GM12875 (cell line): ENCODE measurements around the gene CASP5.

Experiments used
- H3K4me3 ChIP-seq: one replicate; pipeline ENCODE4 v1.5.1; 2011; ENCODE audit warnings: low read depth, low read length, control low read depth
- TF ChIP-seq, protein P1 (sequence below): IDR thresholded peaks from 2 replicates; pipeline ENCODE4 v1.5.1; 2011; ENCODE audit warnings: low read depth, mild to moderate bottlenecking, control low read depth, inconsistent platforms, low read length, moderate library complexity, borderline replicate concordance; ENCODE audit not compliant: insufficient read depth

The CASP5 gene

DNA sequence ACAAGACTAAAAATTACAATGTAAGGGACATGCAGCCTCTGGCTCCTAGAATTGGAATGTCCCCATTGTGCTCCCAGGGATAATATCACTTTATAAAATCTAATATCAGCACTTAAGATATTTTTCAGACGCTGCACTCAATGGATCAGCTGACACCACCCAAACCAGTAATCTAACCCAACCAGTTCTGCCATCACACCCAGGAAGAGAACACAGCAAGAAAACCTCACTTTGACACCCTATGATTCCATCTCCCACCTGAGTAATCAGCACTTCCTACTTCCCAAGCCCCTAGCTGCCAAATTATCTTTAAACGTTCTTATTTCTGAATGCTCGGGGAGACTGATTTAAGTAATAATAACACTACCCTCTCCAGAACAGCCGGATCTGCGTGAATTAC lies 57.2 kb downstream of the CASP5 start:
- TF ChIP-seq, protein P1, sequence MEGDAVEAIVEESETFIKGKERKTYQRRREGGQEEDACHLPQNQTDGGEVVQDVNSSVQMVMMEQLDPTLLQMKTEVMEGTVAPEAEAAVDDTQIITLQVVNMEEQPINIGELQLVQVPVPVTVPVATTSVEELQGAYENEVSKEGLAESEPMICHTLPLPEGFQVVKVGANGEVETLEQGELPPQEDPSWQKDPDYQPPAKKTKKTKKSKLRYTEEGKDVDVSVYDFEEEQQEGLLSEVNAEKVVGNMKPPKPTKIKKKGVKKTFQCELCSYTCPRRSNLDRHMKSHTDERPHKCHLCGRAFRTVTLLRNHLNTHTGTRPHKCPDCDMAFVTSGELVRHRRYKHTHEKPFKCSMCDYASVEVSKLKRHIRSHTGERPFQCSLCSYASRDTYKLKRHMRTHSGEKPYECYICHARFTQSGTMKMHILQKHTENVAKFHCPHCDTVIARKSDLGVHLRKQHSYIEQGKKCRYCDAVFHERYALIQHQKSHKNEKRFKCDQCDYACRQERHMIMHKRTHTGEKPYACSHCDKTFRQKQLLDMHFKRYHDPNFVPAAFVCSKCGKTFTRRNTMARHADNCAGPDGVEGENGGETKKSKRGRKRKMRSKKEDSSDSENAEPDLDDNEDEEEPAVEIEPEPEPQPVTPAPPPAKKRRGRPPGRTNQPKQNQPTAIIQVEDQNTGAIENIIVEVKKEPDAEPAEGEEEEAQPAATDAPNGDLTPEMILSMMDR = no peak
- no peak overlapping the region for H3K4me3 ChIP-seq

DNA sequence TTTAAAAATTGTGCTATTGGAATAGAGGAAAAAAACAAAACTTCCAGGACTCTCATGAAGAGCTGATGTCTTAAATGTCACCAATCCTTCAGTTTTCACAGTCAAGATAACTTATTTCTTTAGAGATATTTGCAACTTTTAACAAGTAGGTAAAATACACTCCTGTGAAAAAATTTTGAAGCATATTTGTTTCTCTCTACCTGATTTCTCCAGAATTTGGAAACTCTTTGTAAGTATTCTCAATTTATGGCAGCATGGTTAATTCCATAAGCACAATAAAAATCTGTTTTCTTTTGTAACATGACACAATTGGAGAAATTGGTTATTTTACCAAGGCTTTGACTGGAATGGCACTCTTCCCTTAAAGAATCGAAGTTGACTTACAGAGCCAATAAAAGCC lies 58.7 kb downstream of the CASP5 start:
- H3K4me3 ChIP-seq = no peak overlapping the region
- TF ChIP-seq, protein P1 = no peak

DNA sequence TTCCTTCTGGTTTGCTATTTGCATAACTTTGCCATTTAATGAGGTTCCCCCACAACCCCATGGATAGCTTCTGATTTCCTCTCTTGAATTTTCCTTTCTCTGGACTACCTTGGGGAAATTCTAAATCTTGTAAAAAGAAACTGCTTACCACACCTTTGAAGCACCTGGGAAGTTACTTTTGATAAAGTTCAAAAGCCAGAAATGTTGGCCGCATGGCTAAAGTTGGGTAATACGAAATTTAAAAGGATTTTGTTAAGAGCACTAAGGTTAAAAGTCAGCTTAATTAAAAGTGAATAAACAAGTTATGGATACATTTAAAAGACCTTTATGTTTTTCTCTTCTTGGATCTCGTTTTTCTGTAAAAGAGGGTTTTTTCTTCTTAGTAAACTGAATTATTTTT lies 60.1 kb downstream of the CASP5 start:
- no peak overlapping the region for H3K4me3 ChIP-seq
- TF ChIP-seq, protein P1 = no peak

DNA sequence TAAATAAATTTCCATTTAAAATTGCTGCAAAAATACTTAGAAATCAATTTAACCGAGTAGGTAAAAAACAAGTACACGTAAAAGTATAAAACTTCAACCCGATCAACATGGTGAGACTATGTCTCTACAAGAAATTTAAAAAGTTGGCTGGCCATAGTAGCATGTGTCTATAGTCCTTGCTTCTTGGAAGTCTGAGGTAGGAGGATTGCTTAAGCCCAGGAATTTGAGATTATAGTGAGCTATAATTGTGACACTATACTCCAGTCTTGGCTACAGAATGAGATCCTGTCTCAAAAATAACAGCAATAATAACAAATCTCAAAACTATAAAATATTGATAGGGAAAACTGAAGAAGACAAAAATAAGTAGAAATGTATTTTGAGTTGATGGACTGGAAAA lies 65.7 kb downstream of the CASP5 start:
- no peak overlapping the region for H3K4me3 ChIP-seq
- TF ChIP-seq, protein P1 = no peak

DNA sequence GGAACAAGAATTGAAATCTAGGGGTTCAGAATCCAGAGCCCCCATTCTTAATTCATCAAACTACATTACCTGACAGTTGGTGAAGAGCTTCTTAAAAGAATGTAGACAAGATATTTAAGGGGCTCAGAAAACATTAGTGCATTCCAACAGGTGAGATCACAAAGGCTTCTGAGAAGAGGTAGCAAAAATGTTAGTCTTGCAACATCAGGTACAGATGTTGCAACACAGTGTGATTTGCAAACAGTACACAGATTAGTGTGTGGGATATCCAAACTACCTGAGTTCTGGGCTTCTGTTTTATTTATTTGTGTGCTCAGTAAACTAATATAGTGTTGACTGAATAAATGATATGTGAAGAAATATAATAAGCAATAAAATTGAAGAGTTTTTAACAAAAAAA lies 66.4 kb downstream of the CASP5 start:
- H3K4me3 ChIP-seq = no peak overlapping the region
- TF ChIP-seq, protein P1 = no peak

DNA sequence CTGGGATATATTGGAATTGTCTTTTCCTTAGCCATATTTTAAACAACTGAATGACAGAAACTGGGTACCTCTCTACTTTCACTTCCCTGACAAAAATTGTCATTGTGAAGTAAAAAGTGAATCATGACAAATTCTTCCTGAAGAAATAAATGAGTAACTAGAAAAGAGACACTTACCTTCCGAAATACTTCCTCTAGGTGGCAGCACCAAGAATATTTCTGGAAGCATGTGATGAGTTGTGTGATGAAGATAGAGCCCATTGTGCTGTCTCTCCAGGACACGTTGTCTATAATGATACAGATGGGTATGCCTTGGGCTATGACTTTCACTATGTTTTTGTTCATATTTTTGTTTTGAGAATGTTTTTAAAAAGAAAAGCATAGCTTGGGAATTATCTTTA lies 76.1 kb downstream of the CASP5 start:
- no peak overlapping the region for H3K4me3 ChIP-seq
- TF ChIP-seq, protein P1 = peak; percentile 35; the same call in 1 of the 2 replicates
